Activated CD8-positive, alpha-beta T cell treated with anti-CD3 and anti-CD28 coated beads for 36 hours (primary cell): ENCODE results near the gene FAF1. TPM values are rescaled to one million over a fixed set of nuclear protein-coding genes. Genes with fewer than 3 reads are reported as not detected.

Source experiments
- ATAC-seq: fragments of 200-7000 bp; cut with Tn5 transposase; one replicate; pipeline ENCODE4 v1.10.0; 2021; ENCODE audit warnings: mild to moderate bottlenecking, moderate library complexity
- CTCF ChIA-PET: fragments of 350-600 bp; sonication (Branson Sonifier 250); formaldehyde crosslinking; loops from one replicate; lab custom pipeline; 2021; ENCODE audit warnings: antibody characterized with exemption; lab: Charles Lee
- POLR2A ChIA-PET: fragments of 350-600 bp; sonication (Branson Sonifier 250); formaldehyde crosslinking; loops from one replicate; lab custom pipeline; 2021; ENCODE audit warnings: antibody characterized with exemption; lab: Charles Lee
- DNase-seq: peaks from one replicate; pipeline ENCODE4 v3.0.0-alpha.2; 2020
- H3K27ac Mint-ChIP-seq: one replicate; pipeline ENCODE4 v1.8.0; 2021; ENCODE audit warnings: mild to moderate bottlenecking, mixed read lengths
- H3K27me3 Mint-ChIP-seq: one replicate; pipeline ENCODE4 v1.8.0; 2021; ENCODE audit warnings: mixed read lengths
- H3K36me3 Mint-ChIP-seq: one replicate; pipeline ENCODE4 v1.8.0; 2021; ENCODE audit warnings: low read depth, mixed read lengths
- H3K4me1 Mint-ChIP-seq: one replicate; pipeline ENCODE4 v1.8.0; 2021; ENCODE audit warnings: low read depth, mixed read lengths
- H3K4me3 Mint-ChIP-seq: one replicate; pipeline ENCODE4 v1.8.0; 2021; ENCODE audit warnings: mild to moderate bottlenecking, moderate library complexity, mixed read lengths
- H3K9me3 Mint-ChIP-seq: one replicate; pipeline ENCODE4 v1.8.0; 2021; ENCODE audit warnings: mixed read lengths
- CTCF ChIP-seq: fragments of 200-600 bp; IDR thresholded peaks from one replicate; pipeline ENCODE4 v1.8.0; 2022; ENCODE audit warnings: antibody characterized with exemption, mild to moderate bottlenecking
- intact Hi-C: fragments of 100-400 bp; cut with micrococcal nuclease; formaldehyde crosslinking; loops from one replicate; pipeline ENCODE4 v1.10.0; 2022
- total RNA-seq, 2 experiments: library from RNA; stranded (reverse); gene quantifications; one replicate each; pipeline ENCODE4 v1.2.3, GENCODE V29; 2021

The FAF1 gene
- total RNA-seq, 2 experiments from 2014 or later = 82.2 to 87.0 TPM

- ChIA-PET CTCF (no interaction called here), POLR2A (no interaction called here)
- Mint-ChIP-seq H3K4me1 (no peaks in the 10 kb centered on the region), H3K27ac (no peak overlapping the region), H3K36me3 (peaks cover 14% of the 10 kb centered on the region), H3K9me3 (no peaks in the 10 kb centered on the region), H3K4me3 (no peak overlapping the region), H3K27me3 (no peaks in the 10 kb centered on the region)
- no peak for DNase-seq
- ATAC-seq = no peak
- intact Hi-C loops = no loop called here
- TF ChIP-seq CTCF = no peak
Measured at GRCh38 chr1:50582346-50582745, 377.7 kb downstream of the FAF1 start.

GRCh38 chr1:50570066-50570468, 390.0 kb downstream of the FAF1 start:
- POLR2A ChIA-PET = no interaction called here
- no peaks in the 10 kb centered on the region for H3K4me1 Mint-ChIP-seq
- H3K4me3 Mint-ChIP-seq = no peak overlapping the region
- intact Hi-C loops = no loop called here
- H3K36me3 Mint-ChIP-seq = peaks cover 12% of the 10 kb centered on the region
- CTCF ChIA-PET = interaction anchor here (1.4 kb wide), 1 partner anchor 12 kb away, joined by 3 read pairs; no protein-coding TSS in a partner anchor
- no peak for ATAC-seq
- H3K9me3 Mint-ChIP-seq = no peaks in the 10 kb centered on the region
- TF ChIP-seq CTCF = no peak
- no peak for DNase-seq
- no peaks in the 10 kb centered on the region for H3K27me3 Mint-ChIP-seq
- H3K27ac Mint-ChIP-seq = no peak overlapping the region

GRCh38 chr1:50568782-50569181, 391.3 kb downstream of the FAF1 start:
- no peaks in the 10 kb centered on the region for H3K9me3 Mint-ChIP-seq
- H3K4me3 Mint-ChIP-seq = no peak overlapping the region
- no peaks in the 10 kb centered on the region for H3K27me3 Mint-ChIP-seq
- no peak overlapping the region for H3K27ac Mint-ChIP-seq
- intact Hi-C loops = no loop called here
- peaks cover 11% of the 10 kb centered on the region for H3K36me3 Mint-ChIP-seq
- no peak for TF ChIP-seq CTCF
- no peak for ATAC-seq
- ChIA-PET POLR2A (no interaction called here), CTCF (no interaction called here)
- H3K4me1 Mint-ChIP-seq = no peaks in the 10 kb centered on the region
- DNase-seq = no peak

- Mint-ChIP-seq H3K4me3 (no peak overlapping the region), H3K4me1 (no peaks in the 10 kb centered on the region), H3K27me3 (no peaks in the 10 kb centered on the region), H3K36me3 (peaks cover 16% of the 10 kb centered on the region), H3K9me3 (no peaks in the 10 kb centered on the region), H3K27ac (no peak overlapping the region)
- intact Hi-C loops = no loop called here
- DNase-seq (no peak), ATAC-seq (no peak)
- POLR2A ChIA-PET = no interaction called here
- CTCF ChIA-PET = no interaction called here
- no peak for TF ChIP-seq CTCF
Measured at GRCh38 chr1:50566405-50566804, 393.7 kb downstream of the FAF1 start.

GRCh38 chr1:50564417-50564816, 395.6 kb downstream of the FAF1 start:
- H3K27me3 Mint-ChIP-seq = no peaks in the 10 kb centered on the region
- intact Hi-C loops = no loop called here
- CTCF ChIA-PET = no interaction called here
- H3K36me3 Mint-ChIP-seq = peaks cover 20% of the 10 kb centered on the region
- no peak overlapping the region for H3K4me3 Mint-ChIP-seq
- DNase-seq (no peak), ATAC-seq (no peak)
- TF ChIP-seq CTCF = no peak
- H3K4me1 Mint-ChIP-seq = no peaks in the 10 kb centered on the region
- H3K9me3 Mint-ChIP-seq = no peaks in the 10 kb centered on the region
- POLR2A ChIA-PET = no interaction called here
- no peak overlapping the region for H3K27ac Mint-ChIP-seq
